ENCODE measurements around the gene NPTN. TPM values are rescaled to one million over a fixed set of nuclear protein-coding genes. Genes with fewer than 3 reads are reported as not detected.
A peak's percentile ranks its signal among the peaks of the same experiment; 100 is the strongest.

Gene NPTN
- total and polyA plus RNA-seq, 2 of the 13 experiments (the other 11 are each of a cell fraction or from before 2014, with no cell fraction given), result 78.0 to 110 TPM

DNA sequence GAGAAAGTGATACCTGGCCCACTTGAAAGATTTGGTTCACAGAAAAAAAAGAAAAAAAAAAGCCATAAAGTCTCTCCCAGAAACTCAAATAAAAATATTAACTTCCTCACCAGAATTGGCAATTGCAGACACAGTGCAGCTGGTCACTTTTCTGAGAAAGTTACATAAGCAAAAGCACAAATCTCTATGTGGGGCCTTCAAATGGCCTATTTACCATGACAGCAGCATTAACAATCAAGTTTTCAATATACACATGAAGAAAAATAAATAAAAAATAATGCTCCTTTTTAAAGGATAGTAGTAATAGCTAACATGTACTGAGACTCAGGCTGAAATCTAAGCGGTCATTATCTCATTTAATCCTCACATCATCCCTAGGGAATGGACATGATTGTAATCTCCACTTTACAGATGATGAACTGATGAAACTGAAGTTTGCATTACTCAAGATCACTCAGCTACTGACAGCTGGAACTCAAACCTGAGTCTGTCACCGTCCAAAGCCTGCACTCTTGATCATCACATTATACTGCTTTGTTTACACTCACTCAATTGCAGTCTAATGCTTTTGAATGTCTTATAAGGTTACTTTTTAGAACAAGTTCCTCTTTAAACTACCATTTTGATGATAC, 3.3 kb downstream of the NPTN start:
- 2% methylated on average over 2 of the region's 2 CpGs for WGBS (ENCODE audit: low lambda C conversion rate)
- peak; percentile 42 for FAIRE-seq
- intact Hi-C loops (cut with micrococcal nuclease; ENCODE audit: unreplicated experiment), result no loop called here
- TF ChIP-seq FOXA1 (IDR thresholded peaks at IDR 0.05), result no peak
- peak; percentile 59 for TF ChIP-seq FOXA1 (CRISPR knock-in tag; IDR thresholded peaks at IDR 0.05)
- TF ChIP-seq ZNF550 (CRISPR knock-in tag; IDR thresholded peaks at IDR 0.05; ENCODE audit: borderline replicate concordance), result no peak
- no peak for TF ChIP-seq GATA4 (IDR thresholded peaks at IDR 0.05; ENCODE audit: borderline replicate concordance, low read depth)
- TF ChIP-seq TP53 (CRISPR knock-in tag; conservative IDR thresholded peaks at IDR 0.05), result no peak
- no peak for TF ChIP-seq SNAPC2 (CRISPR knock-in tag; IDR thresholded peaks at IDR 0.05)
- no peak for TF ChIP-seq ZNF143 (CRISPR knock-in tag; IDR thresholded peaks at IDR 0.05)
- no peak for TF ChIP-seq DNMT1 (CRISPR knock-in tag; IDR thresholded peaks at IDR 0.05)
- TF ChIP-seq KDM2A (CRISPR knock-in tag; IDR thresholded peaks at IDR 0.05; ENCODE audit: borderline replicate concordance, low read depth), result no peak
- no peak for TF ChIP-seq ZNF441 (CRISPR knock-in tag; IDR thresholded peaks at IDR 0.05; ENCODE audit: borderline replicate concordance)
- TF ChIP-seq CEBPG (CRISPR knock-in tag; IDR thresholded peaks at IDR 0.05), result peak; percentile 56; the same call in 1 of the 2 replicates
- no peak for TF ChIP-seq ZNF746 (CRISPR knock-in tag; IDR thresholded peaks at IDR 0.05)
- no peak for TF ChIP-seq RFXAP (CRISPR knock-in tag; IDR thresholded peaks at IDR 0.05; ENCODE audit: borderline replicate concordance)
- TF ChIP-seq SIX1 (CRISPR knock-in tag; IDR thresholded peaks at IDR 0.05; ENCODE audit: borderline replicate concordance), result no peak
- no peak for TF ChIP-seq SMAD3 (CRISPR knock-in tag; IDR thresholded peaks at IDR 0.05)
- no peak for TF ChIP-seq MBD4 (IDR thresholded peaks at IDR 0.05; ENCODE audit: borderline replicate concordance, low read length)
- TF ChIP-seq, protein P1, sequence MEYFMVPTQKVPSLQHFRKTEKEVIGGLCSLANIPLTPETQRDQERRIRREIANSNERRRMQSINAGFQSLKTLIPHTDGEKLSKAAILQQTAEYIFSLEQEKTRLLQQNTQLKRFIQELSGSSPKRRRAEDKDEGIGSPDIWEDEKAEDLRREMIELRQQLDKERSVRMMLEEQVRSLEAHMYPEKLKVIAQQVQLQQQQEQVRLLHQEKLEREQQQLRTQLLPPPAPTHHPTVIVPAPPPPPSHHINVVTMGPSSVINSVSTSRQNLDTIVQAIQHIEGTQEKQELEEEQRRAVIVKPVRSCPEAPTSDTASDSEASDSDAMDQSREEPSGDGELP (IDR thresholded peaks at IDR 0.05; ENCODE audit: borderline replicate concordance, low read depth), result peak; percentile 36; the same call in 1 of the 2 replicates
- peak; percentile 51; the same call in 1 of the 2 replicates for TF ChIP-seq FOSL2 (CRISPR knock-in tag; IDR thresholded peaks at IDR 0.05)
- no peak for TF ChIP-seq HDAC2 (CRISPR knock-in tag; IDR thresholded peaks at IDR 0.05)
- TF ChIP-seq, protein P2, sequence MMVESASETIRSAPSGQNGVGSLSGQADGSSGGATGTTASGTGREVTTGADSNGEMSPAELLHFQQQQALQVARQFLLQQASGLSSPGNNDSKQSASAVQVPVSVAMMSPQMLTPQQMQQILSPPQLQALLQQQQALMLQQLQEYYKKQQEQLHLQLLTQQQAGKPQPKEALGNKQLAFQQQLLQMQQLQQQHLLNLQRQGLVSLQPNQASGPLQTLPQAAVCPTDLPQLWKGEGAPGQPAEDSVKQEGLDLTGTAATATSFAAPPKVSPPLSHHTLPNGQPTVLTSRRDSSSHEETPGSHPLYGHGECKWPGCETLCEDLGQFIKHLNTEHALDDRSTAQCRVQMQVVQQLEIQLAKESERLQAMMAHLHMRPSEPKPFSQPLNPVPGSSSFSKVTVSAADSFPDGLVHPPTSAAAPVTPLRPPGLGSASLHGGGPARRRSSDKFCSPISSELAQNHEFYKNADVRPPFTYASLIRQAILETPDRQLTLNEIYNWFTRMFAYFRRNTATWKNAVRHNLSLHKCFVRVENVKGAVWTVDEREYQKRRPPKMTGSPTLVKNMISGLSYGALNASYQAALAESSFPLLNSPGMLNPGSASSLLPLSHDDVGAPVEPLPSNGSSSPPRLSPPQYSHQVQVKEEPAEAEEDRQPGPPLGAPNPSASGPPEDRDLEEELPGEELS (CRISPR knock-in tag; IDR thresholded peaks at IDR 0.05), result 0 out of 2 replicates have a peak, but pooled peaks have one; percentile 14
- no peak for TF ChIP-seq ZNF570 (CRISPR knock-in tag; IDR thresholded peaks at IDR 0.05; ENCODE audit: borderline replicate concordance)
- TF ChIP-seq, protein P3, sequence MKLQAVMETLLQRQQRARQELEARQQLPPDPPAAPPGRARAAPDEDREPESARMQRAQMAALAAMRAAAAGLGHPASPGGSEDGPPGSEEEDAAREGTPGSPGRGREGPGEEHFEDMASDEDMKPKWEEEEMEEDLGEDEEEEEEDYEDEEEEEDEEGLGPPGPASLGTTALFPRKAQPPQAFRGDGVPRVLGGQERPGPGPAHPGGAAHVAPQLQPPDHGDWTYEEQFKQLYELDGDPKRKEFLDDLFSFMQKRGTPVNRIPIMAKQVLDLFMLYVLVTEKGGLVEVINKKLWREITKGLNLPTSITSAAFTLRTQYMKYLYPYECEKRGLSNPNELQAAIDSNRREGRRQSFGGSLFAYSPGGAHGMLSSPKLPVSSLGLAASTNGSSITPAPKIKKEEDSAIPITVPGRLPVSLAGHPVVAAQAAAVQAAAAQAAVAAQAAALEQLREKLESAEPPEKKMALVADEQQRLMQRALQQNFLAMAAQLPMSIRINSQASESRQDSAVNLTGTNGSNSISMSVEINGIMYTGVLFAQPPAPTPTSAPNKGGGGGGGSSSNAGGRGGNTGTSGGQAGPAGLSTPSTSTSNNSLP (IDR thresholded peaks at IDR 0.05; ENCODE audit: low read depth, low read length), result 0 out of 2 replicates have a peak, but pooled peaks have one; percentile 45
- TF ChIP-seq ZNF331 (CRISPR knock-in tag; IDR thresholded peaks at IDR 0.05), result 0 out of 2 replicates have a peak, but pooled peaks have one; percentile 7

More for the DNA sequence above, 3.3 kb downstream of the NPTN start:
- peaks cover 80% of the 10 kb centered on the region for H3K4me1 ChIP-seq (ENCODE audit: insufficient read depth, low read length)
- no peak overlapping the region for H2AFZ ChIP-seq (ENCODE audit: low read length)
- BruUV-seq (replicated peaks), result no TSS peak
- in situ Hi-C loops (cut with HindIII; ENCODE audit: extremely low pct_ligation_motif_present, low pct_unique_long_range_greater_than_20kb), result no loop called here
- ChIA-PET POLR2A (interaction anchor here (0.5 to 2.8 kb wide), 4 partner anchors 11 to 688 kb away, joined by 3 to 7 read pairs (median 4); no protein-coding TSS in a partner anchor), CTCF (ENCODE audit: low intra/inter-chr PET ratio, low total read pairs) (no interaction called here)
- H3K36me3 ChIP-seq (replicated peaks in 1 of 2; ENCODE audit: control insufficient read depth in 1 of 2, insufficient read depth in 2 of 2, low read length in 2 of 2), result no peaks in the 10 kb centered on the region
- H3K27me3 ChIP-seq (ENCODE audit: control insufficient read depth in 1 of 2, insufficient read depth in 2 of 2, low read length in 2 of 2), result no peaks in the 10 kb centered on the region; a peak in 1 of 5 replicates
- H3K9me3 ChIP-seq (ENCODE audit: low read length), result no peaks in the 10 kb centered on the region
- peak; percentile 43 for DNase-seq (ENCODE audit: low spot score)
- peak overlapping the region; percentile 25 to 93 (median 74); a peak in 5 of 6 replicates for H3K4me3 ChIP-seq (replicated peaks in 1 of 3; ENCODE audit: insufficient read depth in 1 of 3, low read depth in 2 of 3, low read length in 3 of 3)
- no peak for ATAC-seq
- H3K27ac ChIP-seq (ENCODE audit: extremely low read length, insufficient read depth, low read length), result peak overlapping the region; percentile 60
- peaks cover 39% of the 10 kb centered on the region for H4K20me1 ChIP-seq (ENCODE audit: insufficient read depth, low read length)
- H3K9ac ChIP-seq (ENCODE audit: insufficient read depth, low read depth, low read length), result no peak overlapping the region
- peaks cover 77% of the 10 kb centered on the region for H3K79me2 ChIP-seq (ENCODE audit: insufficient read depth, low read length)
- peak overlapping the region; percentile 86 for H3K4me2 ChIP-seq (ENCODE audit: low read depth, low read length)

Data from HepG2 (cell line).